ENCODE measurements around the gene NR6A1.

The NR6A1 gene

GRCh38 chr9:124733964-124734740 is 37.0 kb downstream of the NR6A1 start:
- in situ Hi-C loops (cut with MboI; ENCODE audit: low sequenced_read_pairs), result no loop called here

DNA sequence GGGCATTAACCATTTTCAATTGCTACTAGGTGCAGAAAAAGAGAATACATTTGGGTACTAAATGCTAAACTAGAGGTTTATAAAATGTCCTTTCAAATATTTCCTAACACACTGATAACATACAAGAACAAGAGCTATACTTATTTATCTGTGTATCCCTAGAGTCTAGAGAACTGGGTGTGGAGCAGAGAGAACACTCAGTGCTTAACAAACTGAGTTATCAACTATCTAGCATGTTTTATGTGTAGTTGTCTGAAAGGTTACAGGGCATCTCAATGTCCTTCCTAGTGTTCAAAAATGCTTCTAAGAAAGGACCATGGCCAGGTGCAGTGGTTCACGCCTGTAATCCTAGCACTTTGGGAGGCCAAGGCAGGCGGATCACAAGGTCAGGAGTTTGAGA is 40.3 kb downstream of the NR6A1 start:
- in situ Hi-C loops (cut with MboI; ENCODE audit: low sequenced_read_pairs), result no loop called here

DNA sequence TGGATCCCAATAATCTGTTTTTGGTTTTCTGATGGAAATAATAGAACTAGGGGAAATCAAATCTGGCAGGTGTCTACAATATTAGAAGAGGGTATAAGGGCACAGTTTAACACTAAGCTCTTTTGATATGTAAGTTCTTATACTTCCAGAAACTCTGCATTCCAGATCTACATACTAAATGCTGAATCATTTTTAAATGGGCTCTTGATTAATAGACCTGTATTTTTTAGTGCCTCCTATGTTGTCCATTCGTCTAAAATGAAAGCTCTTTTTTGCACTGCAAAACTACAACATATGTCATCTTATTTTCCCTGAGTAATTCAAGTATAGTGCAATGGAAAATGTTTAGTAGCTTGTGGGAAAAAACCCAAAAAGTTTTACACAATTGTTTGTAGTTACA is 44.2 kb downstream of the NR6A1 start:
- in situ Hi-C loops (cut with MboI; ENCODE audit: low sequenced_read_pairs), result no loop called here

- in situ Hi-C loops (cut with MboI; ENCODE audit: low sequenced_read_pairs), result no loop called here
These were observed 46.1 kb downstream of the NR6A1 start for GRCh38 chr9:124725068-124725452.

GRCh38 chr9:124724415-124725067 is 46.6 kb downstream of the NR6A1 start:
- in situ Hi-C loops (cut with MboI; ENCODE audit: low sequenced_read_pairs), result no loop called here

GRCh38 chr9:124723352-124723751 is 47.8 kb downstream of the NR6A1 start:
- in situ Hi-C loops (cut with MboI; ENCODE audit: low sequenced_read_pairs), result no loop called here

DNA sequence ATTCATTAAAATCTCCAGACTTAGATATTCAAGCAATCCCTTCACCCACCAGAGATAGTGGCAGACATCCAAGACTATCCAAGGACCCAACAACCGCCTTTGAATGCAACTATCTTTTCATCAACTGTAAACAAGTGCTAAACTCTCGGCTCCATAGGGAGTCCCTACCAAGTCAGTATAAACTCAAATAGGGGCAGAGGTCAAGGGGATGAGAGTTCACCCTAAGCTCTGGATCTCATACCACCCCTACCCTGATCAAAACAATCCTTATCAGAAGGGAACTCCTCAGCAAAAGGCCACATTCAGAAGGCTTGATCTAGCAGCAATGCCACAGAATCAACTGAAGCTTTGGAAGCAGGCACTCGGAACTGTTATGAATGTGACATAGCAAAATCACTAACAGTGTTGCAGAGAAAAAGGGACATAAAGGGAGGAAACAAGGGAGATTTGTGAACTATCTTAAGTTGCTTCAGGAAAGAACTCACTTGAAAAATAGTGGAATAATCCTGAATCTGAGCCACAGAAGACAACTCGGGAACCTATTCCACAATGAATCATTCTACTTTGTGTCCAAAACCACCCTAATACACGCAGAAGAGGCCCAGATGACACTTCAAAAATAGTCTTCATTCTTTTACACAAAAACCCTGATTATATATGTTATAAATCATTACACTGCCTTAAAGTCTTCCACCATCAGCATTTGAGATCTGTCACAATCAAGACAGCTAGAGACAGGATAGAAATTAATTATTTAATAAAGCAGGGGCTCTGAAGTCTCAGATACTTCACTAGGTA is 49.8 kb downstream of the NR6A1 start:
- in situ Hi-C loops (cut with MboI; ENCODE audit: low sequenced_read_pairs), result no loop called here

- in situ Hi-C loops (cut with MboI; ENCODE audit: low sequenced_read_pairs), result no loop called here
These were observed 50.5 kb downstream of the NR6A1 start for GRCh38 chr9:124720429-124721108.

DNA sequence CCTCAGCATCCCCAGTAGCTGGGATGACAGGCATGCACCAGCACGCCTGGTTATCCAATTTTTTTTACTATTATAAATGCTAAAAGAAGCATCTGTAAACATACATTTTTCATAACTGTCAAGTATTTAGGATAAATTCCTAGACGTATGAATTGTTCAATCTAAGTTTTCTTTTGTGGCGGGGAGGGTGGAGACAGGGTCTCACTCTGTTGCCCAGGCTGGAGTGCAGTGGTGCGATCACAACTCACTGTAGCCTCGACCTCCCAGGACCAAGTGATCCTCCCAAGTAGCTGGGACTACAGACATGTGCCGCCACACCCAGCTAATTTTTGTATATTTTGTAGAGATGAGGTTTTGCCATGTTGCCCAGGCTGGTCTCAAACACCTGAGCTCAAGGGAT is 52.2 kb downstream of the NR6A1 start:
- in situ Hi-C loops (cut with MboI; ENCODE audit: low sequenced_read_pairs), result no loop called here

- in situ Hi-C loops (cut with MboI; ENCODE audit: low sequenced_read_pairs), result no loop called here
These were observed 53.5 kb downstream of the NR6A1 start for GRCh38 chr9:124717597-124717996.

- in situ Hi-C loops (cut with MboI; ENCODE audit: low sequenced_read_pairs), result no loop called here
These were observed 54.3 kb downstream of the NR6A1 start for GRCh38 chr9:124716808-124717207.

GRCh38 chr9:124710766-124711165 is 60.3 kb downstream of the NR6A1 start:
- in situ Hi-C loops (cut with MboI; ENCODE audit: low sequenced_read_pairs), result no loop called here

- in situ Hi-C loops (cut with MboI; ENCODE audit: low sequenced_read_pairs), result loop anchor here (10.0 kb wide), 1 partner anchor 94 kb away; no protein-coding TSS in a partner anchor
These were observed 61.8 kb downstream of the NR6A1 start for GRCh38 chr9:124709292-124709690.

GRCh38 chr9:124708633-124709291 is 62.3 kb downstream of the NR6A1 start:
- in situ Hi-C loops (cut with MboI; ENCODE audit: low sequenced_read_pairs), result loop anchor here (10.0 kb wide), 1 partner anchor 94 kb away; no protein-coding TSS in a partner anchor

DNA sequence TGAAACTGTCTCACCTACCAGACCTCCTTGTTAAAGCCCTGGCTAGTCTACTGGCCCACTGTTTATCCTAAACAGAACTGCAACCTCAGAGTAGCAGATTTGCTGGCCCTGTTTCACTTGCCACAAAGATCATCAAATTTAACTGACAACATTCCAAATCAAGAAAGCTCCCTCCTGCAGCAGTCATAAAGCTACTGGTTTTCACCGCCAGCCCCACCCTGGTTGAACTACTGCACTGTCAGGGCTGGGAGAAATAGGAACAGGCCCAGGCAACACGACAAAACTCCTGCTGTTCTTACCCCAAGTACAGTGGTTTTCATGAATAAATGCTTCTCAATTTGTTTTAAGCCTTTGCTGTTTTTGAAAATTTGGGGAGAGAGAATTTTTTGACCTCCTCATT is 63.0 kb downstream of the NR6A1 start:
- in situ Hi-C loops (cut with MboI; ENCODE audit: low sequenced_read_pairs), result loop anchor here (10.0 kb wide), 1 partner anchor 93 kb away; no protein-coding TSS in a partner anchor

DNA sequence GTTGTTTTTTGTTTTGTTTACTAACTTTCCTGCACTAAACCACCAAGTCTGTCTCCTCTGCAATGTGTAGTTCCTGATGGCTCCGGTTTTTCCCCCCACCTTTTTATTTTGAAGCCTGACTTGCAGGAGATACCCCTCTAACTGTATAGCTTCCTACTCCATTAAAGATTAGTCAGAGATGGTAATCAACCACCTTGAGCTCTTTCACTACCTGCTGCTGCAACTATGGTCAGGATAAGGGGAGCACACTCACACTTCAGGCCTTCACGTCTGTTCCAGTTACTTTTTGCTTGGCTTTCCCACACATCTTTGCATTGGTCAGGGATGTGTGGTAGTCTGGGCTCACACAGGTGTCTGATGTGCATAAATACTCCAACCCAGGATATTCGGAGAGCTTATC is 63.4 kb downstream of the NR6A1 start:
- in situ Hi-C loops (cut with MboI; ENCODE audit: low sequenced_read_pairs), result loop anchor here (10.0 kb wide), 1 partner anchor 93 kb away; no protein-coding TSS in a partner anchor

DNA sequence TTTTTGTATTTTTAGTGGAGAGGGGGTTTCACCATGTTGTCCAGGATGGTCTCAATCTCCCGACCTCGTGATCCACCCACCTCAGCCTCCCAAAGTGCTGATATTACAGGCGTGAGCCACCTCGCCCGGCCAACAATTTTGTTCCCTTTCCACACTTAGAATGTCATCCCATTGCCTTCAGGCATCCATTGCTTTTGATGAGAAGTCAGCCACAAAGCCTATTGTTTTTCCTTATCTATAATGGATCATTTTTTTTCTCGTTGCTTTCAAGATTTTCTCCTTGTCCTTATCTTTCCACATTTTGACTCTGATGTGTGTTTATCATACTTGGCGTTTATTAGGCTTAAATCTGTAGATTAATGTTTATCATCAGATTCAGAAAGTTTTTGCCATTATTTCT is 64.4 kb downstream of the NR6A1 start:
- in situ Hi-C loops (cut with MboI; ENCODE audit: low sequenced_read_pairs), result loop anchor here (10.0 kb wide), 1 partner anchor 92 kb away; no protein-coding TSS in a partner anchor

GRCh38 chr9:124699575-124699974 is 71.5 kb downstream of the NR6A1 start:
- in situ Hi-C loops (cut with MboI; ENCODE audit: low sequenced_read_pairs), result no loop called here

GRCh38 chr9:124698265-124698664 is 72.8 kb downstream of the NR6A1 start:
- in situ Hi-C loops (cut with MboI; ENCODE audit: low sequenced_read_pairs), result no loop called here
